Activated CD8-positive, alpha-beta memory T cell treated with anti-CD3 and anti-CD28 coated beads for 36 hours (primary cell): ENCODE results near the gene COL4A2. TPM values are rescaled to one million over a fixed set of nuclear protein-coding genes. Genes with fewer than 3 reads are reported as not detected.
"Not testable (repeated sequence)": the region's sequence is repeated elsewhere in the genome, so short reads cannot be mapped to it uniquely, and the experiment has no call there.

Experiments
- CTCF ChIA-PET: fragments of 350-600 bp; sonication (Branson Sonifier 250); formaldehyde crosslinking; loops from one replicate; lab custom pipeline; 2021; ENCODE audit warnings: antibody characterized with exemption; lab: Charles Lee
- POLR2A ChIA-PET: fragments of 350-600 bp; sonication (Branson Sonifier 250); formaldehyde crosslinking; loops from one replicate; lab custom pipeline; 2021; ENCODE audit warnings: antibody characterized with exemption; lab: Charles Lee
- total RNA-seq, 2 experiments: library from RNA; stranded (reverse); gene quantifications; one replicate each; pipeline ENCODE4 v1.2.3, GENCODE V29; 2021

The COL4A2 gene
- total RNA-seq, 2 experiments from 2014 or later: not detected

DNA sequence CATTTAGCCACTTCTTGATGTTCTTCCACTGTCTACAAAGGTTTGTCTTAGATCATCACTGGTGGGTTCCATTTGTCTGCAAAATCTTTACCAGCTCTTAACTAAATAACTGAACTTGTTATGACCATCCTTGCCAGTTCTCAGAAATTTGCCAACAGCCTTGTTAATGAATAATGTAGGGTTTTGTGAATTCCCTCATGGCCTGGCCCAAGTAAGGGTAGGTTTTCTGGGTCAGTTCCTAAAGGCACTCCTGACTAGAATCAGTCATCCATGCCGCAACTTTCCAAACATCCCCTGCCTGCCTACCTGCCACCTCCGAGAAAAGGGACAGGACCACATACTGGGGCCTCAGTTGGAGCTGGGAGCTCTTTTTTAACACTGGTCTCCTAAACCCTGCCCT is 4.1 kb upstream of the COL4A2 start:
- ChIA-PET CTCF (no interaction called here), POLR2A (no interaction called here)

DNA sequence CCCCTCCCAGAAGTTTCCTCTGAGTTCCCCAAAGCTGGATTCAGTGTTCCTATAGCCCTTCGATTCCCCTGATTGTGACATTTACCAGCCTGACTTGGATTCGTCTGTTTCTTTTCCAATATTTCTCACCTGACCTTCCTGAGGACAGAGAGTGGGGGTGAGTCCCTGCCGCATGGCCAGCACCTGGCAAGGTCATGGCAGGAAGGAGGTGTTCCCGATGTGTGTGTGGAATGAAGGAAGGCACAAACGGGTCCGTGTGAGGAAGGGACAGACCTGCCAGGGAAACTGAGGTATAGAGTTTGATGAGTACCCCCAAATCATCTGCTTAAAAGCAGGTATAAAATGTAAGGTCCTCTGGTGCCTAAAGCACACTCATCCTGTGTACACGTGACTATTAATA is 3.4 kb upstream of the COL4A2 start:
- POLR2A ChIA-PET: no interaction called here
- CTCF ChIA-PET: no interaction called here

GRCh38 chr13:110304256-110304655 is 2.8 kb upstream of the COL4A2 start:
- POLR2A ChIA-PET: no interaction called here

GRCh38 chr13:110305001-110305400 is 2.1 kb upstream of the COL4A2 start:
- ChIA-PET POLR2A (no interaction called here), CTCF (no interaction called here)

More at GRCh38 chr13:110304256-110304655, 2.8 kb upstream of the COL4A2 start:
- CTCF ChIA-PET: no interaction called here

GRCh38 chr13:110305544-110305943 is 1.5 kb upstream of the COL4A2 start:
- CTCF ChIA-PET: no interaction called here
- POLR2A ChIA-PET: no interaction called here

- CTCF ChIA-PET: no interaction called here
- POLR2A ChIA-PET: no interaction called here
Measured at GRCh38 chr13:110305949-110306339, 1.1 kb upstream of the COL4A2 start.

GRCh38 chr13:110306340-110306959 is 634 bp upstream of the COL4A2 start:
- POLR2A ChIA-PET: no interaction called here
- CTCF ChIA-PET: no interaction called here

DNA sequence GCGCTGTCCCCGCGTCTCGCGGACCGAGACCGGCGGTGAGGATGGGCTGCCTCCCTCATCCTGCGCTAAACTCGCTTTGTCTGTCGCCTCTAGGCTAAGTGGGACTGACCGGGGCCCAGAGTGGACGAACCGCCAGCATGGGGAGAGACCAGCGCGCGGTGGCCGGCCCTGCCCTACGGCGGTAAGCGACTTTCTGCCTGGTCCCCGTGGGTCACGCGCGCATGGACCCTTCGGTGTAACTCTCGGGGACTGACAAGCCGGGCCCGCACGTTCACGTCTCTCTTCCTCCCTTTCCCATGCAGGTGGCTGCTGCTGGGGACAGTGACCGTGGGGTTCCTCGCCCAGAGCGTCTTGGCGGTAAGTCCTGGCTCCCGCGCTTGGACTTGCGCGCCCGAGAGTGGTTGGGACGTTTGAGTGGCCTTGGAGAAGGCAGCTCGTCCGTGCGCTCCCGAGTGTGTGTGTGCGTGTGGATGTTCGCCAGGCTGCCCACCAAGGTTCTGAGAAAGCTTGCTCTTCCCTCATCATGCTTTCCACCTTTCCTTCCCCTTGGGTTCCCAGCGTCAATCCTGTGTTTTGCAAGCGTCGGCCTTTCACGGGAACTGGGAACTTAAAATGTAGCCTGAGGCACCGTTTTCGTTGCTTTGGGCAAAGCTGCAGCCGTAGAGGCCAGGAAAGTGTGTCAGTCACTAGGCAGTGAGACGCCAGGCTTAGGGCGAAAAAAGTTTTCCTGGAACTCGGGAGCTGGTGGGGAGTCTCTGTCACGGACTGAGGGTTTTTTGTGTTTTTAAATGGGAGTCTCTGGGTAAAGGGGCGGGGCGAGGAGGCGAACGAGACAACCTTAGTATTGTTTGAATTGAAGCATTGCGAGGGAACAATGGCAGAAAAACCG is 927 bp downstream of the COL4A2 start:
- POLR2A ChIA-PET: no interaction called here
- CTCF ChIA-PET: no interaction called here

- ChIA-PET POLR2A (no interaction called here), CTCF (no interaction called here)
Measured at GRCh38 chr13:110308656-110309359, 1.7 kb downstream of the COL4A2 start.

GRCh38 chr13:110309661-110310524 is 2.8 kb downstream of the COL4A2 start:
- ChIA-PET CTCF (no interaction called here), POLR2A (no interaction called here)

DNA sequence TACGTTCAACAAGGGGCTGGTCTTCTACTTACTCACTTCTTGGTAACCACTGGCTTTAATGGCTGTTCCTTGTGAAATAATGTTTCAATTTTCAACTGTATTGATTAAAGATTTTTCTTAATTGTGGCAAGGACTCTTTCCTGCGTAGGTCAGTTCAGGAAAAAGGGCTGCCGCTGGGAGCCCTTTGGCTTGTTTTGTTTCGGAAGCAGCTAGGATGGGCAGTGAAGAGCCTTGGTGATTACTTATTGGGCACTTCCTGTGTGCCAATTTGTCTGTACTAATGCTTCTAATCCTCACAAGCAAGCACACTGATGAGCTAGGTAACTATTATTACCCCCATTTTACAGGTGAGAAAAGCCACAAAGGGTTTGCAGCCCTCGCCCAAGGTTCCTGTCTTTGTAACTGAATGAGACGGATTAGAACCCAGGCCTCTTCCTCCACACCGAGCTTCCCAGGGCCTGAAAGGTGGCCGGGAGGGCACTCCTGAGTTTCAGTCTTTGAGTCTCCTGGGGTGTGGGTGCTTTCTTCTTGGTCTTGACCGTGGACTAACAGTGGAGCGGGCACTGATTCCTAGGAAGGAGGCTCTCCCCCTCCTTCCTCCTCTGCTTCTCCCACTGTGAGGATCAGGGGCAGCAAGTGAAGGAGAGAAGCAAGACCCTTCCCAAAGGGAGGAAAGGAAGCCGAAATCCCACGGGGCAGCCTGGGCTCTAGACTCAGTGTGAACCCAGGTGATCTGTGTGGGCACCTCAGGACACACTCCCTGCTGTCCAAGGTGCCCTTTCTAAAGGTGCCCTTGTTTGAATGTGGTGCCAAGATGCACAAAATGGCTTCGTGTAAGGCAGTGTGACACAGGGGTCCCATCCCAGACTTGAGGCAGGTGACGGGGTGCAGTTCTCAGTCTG is 3.7 kb downstream of the COL4A2 start:
- CTCF ChIA-PET: no interaction called here
- POLR2A ChIA-PET: no interaction called here

GRCh38 chr13:110311443-110312338 is 4.6 kb downstream of the COL4A2 start:
- CTCF ChIA-PET: no interaction called here
- POLR2A ChIA-PET: no interaction called here

DNA sequence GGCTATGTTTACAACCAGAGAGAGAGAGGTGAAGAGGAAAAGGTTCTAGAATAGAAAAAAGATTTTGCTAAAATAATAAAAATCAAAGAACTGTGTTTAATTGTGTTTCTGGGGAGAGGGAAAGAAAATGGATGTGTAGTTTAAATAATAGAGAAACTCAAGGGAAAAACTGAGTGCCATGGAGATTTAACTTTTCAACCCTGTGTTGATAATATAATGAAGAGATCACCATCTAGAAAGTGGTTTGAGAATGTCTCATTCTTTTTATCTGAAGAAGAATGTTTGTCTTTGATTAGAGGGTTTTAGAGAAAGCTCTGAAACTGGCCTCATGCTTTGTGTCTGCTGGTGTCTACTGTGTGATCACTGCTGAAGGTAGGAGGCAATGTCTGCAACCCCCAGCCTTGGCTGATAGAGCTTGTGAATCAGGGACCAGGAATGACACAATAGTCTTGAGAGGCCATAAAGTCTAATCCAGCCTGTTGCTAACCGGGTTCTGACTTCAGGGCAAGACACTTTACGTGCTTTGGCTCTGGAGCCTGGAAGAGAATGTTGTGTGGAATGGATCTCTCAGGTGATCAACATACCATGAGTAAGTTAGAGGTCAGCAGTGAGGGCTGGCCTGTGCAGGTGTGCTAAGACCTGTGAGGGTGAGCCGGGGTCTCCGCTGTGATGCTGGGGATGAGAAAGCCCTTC is 5.4 kb downstream of the COL4A2 start:
- ChIA-PET CTCF (no interaction called here), POLR2A (no interaction called here)

DNA sequence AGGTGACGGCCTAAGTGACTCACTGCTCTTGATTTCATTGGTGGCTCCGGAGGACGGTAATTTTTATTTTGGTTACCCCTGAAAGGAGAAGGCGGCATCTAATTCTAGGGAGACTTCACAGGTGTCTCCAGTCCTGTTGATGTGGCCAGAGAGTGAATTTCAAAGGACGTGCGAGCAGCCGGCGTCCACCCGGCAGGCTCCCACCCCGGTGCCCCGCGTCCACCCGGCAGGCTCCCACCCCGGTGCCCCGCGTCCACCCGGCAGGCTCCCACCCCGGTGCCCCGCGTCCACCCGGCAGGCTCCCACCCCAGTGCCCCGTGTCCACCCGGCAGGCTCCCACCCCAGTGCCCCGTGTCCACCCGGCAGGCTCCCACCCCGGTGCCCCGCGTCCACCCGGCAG is 6.2 kb downstream of the COL4A2 start:
- CTCF ChIA-PET, POLR2A ChIA-PET: not testable (repeated sequence)

- POLR2A ChIA-PET, CTCF ChIA-PET: not testable (repeated sequence)
Measured at GRCh38 chr13:110313733-110314132, 6.6 kb downstream of the COL4A2 start.

GRCh38 chr13:110314516-110315245 is 7.6 kb downstream of the COL4A2 start:
- CTCF ChIA-PET: no interaction called here
- POLR2A ChIA-PET: no interaction called here
